ENCODE results near the gene PRODH2. TPM values are rescaled to one million over a fixed set of nuclear protein-coding genes. Genes with fewer than 3 reads are reported as not detected.

Gene PRODH2
- total and polyA plus RNA-seq, 2 of the 13 experiments (the other 11 are each of a cell fraction or from before 2014, with no cell fraction given), result 86.7 to 118 TPM

- TF ChIP-seq ZNF207 (IDR thresholded peaks at IDR 0.05; ENCODE audit: borderline replicate concordance) (no peak), ZNF431 (CRISPR knock-in tag; IDR thresholded peaks at IDR 0.05; ENCODE audit: borderline replicate concordance, low read depth) (peak; percentile 80; the same call in 1 of the 2 replicates), CBFB (CRISPR knock-in tag; IDR thresholded peaks at IDR 0.05) (peak; percentile 69; the same call in 1 of the 2 replicates), ZBTB20 (CRISPR knock-in tag; IDR thresholded peaks at IDR 0.05; ENCODE audit: borderline replicate concordance, low read depth) (peak; percentile 96; the same call in 1 of the 2 replicates), ARNTL (CRISPR knock-in tag; IDR thresholded peaks at IDR 0.05) (no peak), GABPB1 (CRISPR knock-in tag; IDR thresholded peaks at IDR 0.05) (peak; percentile 49; the same call in 1 of the 2 replicates), E2F2 (CRISPR knock-in tag; IDR thresholded peaks at IDR 0.05; ENCODE audit: borderline replicate concordance) (no peak; the same call in 1 of the 2 replicates), TAF1 (CRISPR knock-in tag; IDR thresholded peaks at IDR 0.05) (0 out of 2 replicates have a peak, but pooled peaks have one; percentile 30), GATAD2A (CRISPR knock-in tag; IDR thresholded peaks at IDR 0.05) (peak; percentile 62), HMG20A (CRISPR knock-in tag; IDR thresholded peaks at IDR 0.05; ENCODE audit: borderline replicate concordance) (peak; percentile 73), ZFYVE20 (CRISPR knock-in tag; IDR thresholded peaks at IDR 0.05; ENCODE audit: borderline replicate concordance, low read depth) (peak; percentile 93; the same call in 1 of the 2 replicates), ZGPAT (CRISPR knock-in tag; IDR thresholded peaks at IDR 0.05) (peak; percentile 48; the same call in 1 of the 2 replicates), ZBTB7B (CRISPR knock-in tag; IDR thresholded peaks at IDR 0.05) (peak; percentile 79), ZNF883 (CRISPR knock-in tag; IDR thresholded peaks at IDR 0.05; ENCODE audit: not compliant biosample characterization) (peak; percentile 96), CENPBD1 (CRISPR knock-in tag; IDR thresholded peaks at IDR 0.05; ENCODE audit: borderline replicate concordance, low read depth) (no peak), SMC3 (IDR thresholded peaks at IDR 0.05; ENCODE audit: low read length) (0 out of 2 replicates have a peak, but pooled peaks have one; percentile 4), ZBTB40 (IDR thresholded peaks at IDR 0.05) (no peak), ZBTB40 (CRISPR knock-in tag; IDR thresholded peaks at IDR 0.05) (peak; percentile 86)
These were observed 16.2 kb upstream of the PRODH2 start (continued) for GRCh38 chr19:35828692-35829301.
